SK-N-SH (cell line): Measurements from ENCODE around the gene RAF1.

Experiments used
- EP300 ChIP-seq, 2 experiments: IDR thresholded peaks; 2 replicates each; pipeline versions ENCODE4 v1.4.0 to v1.6.1; 2012; ENCODE audit warnings: borderline replicate concordance in 1 of 2, low read depth in 1 of 2, low read length in 1 of 2
- EZH2phosphoT487 ChIP-seq: fragments of 200-600 bp; sonication (generic); IDR thresholded peaks from 2 replicates; pipeline ENCODE4 v1.6.1; 2017; ENCODE audit warnings: low read depth, mixed run types, mild to moderate bottlenecking, antibody characterized with exemption, moderate library complexity, borderline replicate concordance
- JUND ChIP-seq: IDR thresholded peaks from 2 replicates; pipeline ENCODE4 v1.4.0; 2012
- TAF1 ChIP-seq: IDR thresholded peaks from 2 replicates; pipeline ENCODE4 v1.6.1; 2012; ENCODE audit warnings: low read depth, mild to moderate bottlenecking, low read length, moderate library complexity, borderline replicate concordance
- TF ChIP-seq, protein P1 (sequence below): fragments of 200-600 bp; sonication (generic); IDR thresholded peaks from 2 replicates; pipeline ENCODE4 v1.6.1; 2017; ENCODE audit warnings: antibody characterized with exemption, mild to moderate bottlenecking, moderate library complexity
- TF ChIP-seq, protein P2 (sequence below): IDR thresholded peaks from 2 replicates; pipeline ENCODE4 v1.4.0; 2012; ENCODE audit warnings: low read depth
- TF ChIP-seq, protein P3 (sequence below): IDR thresholded peaks from 2 replicates; pipeline ENCODE4 v1.6.1; 2012; ENCODE audit warnings: mild to moderate bottlenecking, low read depth, low read length, moderate library complexity

DNA sequence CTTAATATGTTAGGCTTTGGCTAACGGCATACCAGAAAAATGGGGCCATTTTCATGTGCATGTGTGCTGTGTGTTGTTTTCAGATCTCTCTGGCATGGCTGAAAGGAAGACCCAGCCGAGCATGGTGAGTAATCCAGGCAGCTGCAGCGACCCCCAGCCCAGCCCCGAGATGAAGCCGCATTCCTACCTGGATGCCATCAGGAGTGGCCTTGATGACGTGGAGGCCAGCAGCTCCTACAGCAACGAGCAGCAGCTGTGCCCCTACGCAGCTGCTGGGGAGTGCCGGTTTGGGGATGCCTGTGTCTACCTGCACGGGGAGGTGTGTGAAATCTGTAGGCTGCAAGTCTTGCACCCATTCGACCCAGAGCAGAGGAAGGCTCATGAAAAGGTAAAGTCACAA, 91.9 kb downstream of the RAF1 start:
- TF ChIP-seq EZH2phosphoT487 (no peak), TAF1 (no peak), JUND (no peak), EP300 (IDR thresholded peaks at IDR 0.05; ENCODE audit: borderline replicate concordance in 1 of 2, low read depth in 1 of 2, low read length in 1 of 2) (no peak)
- TF ChIP-seq, protein P1, sequence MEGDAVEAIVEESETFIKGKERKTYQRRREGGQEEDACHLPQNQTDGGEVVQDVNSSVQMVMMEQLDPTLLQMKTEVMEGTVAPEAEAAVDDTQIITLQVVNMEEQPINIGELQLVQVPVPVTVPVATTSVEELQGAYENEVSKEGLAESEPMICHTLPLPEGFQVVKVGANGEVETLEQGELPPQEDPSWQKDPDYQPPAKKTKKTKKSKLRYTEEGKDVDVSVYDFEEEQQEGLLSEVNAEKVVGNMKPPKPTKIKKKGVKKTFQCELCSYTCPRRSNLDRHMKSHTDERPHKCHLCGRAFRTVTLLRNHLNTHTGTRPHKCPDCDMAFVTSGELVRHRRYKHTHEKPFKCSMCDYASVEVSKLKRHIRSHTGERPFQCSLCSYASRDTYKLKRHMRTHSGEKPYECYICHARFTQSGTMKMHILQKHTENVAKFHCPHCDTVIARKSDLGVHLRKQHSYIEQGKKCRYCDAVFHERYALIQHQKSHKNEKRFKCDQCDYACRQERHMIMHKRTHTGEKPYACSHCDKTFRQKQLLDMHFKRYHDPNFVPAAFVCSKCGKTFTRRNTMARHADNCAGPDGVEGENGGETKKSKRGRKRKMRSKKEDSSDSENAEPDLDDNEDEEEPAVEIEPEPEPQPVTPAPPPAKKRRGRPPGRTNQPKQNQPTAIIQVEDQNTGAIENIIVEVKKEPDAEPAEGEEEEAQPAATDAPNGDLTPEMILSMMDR = no peak
- TF ChIP-seq, protein P2, sequence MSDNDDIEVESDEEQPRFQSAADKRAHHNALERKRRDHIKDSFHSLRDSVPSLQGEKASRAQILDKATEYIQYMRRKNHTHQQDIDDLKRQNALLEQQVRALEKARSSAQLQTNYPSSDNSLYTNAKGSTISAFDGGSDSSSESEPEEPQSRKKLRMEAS = no peak
- TF ChIP-seq, protein P3, sequence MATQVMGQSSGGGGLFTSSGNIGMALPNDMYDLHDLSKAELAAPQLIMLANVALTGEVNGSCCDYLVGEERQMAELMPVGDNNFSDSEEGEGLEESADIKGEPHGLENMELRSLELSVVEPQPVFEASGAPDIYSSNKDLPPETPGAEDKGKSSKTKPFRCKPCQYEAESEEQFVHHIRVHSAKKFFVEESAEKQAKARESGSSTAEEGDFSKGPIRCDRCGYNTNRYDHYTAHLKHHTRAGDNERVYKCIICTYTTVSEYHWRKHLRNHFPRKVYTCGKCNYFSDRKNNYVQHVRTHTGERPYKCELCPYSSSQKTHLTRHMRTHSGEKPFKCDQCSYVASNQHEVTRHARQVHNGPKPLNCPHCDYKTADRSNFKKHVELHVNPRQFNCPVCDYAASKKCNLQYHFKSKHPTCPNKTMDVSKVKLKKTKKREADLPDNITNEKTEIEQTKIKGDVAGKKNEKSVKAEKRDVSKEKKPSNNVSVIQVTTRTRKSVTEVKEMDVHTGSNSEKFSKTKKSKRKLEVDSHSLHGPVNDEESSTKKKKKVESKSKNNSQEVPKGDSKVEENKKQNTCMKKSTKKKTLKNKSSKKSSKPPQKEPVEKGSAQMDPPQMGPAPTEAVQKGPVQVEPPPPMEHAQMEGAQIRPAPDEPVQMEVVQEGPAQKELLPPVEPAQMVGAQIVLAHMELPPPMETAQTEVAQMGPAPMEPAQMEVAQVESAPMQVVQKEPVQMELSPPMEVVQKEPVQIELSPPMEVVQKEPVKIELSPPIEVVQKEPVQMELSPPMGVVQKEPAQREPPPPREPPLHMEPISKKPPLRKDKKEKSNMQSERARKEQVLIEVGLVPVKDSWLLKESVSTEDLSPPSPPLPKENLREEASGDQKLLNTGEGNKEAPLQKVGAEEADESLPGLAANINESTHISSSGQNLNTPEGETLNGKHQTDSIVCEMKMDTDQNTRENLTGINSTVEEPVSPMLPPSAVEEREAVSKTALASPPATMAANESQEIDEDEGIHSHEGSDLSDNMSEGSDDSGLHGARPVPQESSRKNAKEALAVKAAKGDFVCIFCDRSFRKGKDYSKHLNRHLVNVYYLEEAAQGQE = no peak
